ENCODE measurements around the gene RBM43. TPM values are rescaled to one million over a fixed set of nuclear protein-coding genes. Genes with fewer than 3 reads are reported as not detected.

The RBM43 gene
- total RNA-seq, 1 experiment from 2014 or later: 2.5 TPM

- Histone ChIP-seq H3K4me1 (ENCODE audit: insufficient read depth, low read length) (no peaks in the 10 kb centered on the region), H3F3A (ENCODE audit: low read length, unreplicated experiment) (no peaks in the 10 kb centered on the region), H3K9me3 (ENCODE audit: low read length) (no peaks in the 10 kb centered on the region), H3K27me3 (ENCODE audit: low read length) (no peaks in the 10 kb centered on the region), H4K20me1 (ENCODE audit: low read length) (no peaks in the 10 kb centered on the region), H3K4me2 (ENCODE audit: low read length) (no peak overlapping the region), H3K4me3 (ENCODE audit: low read length) (no peak overlapping the region), H3K27ac (ENCODE audit: low read length) (no peak overlapping the region), H2AFZ (ENCODE audit: low read length) (no peak overlapping the region), H3K9ac (ENCODE audit: low read length) (no peak overlapping the region), H3K79me2 (ENCODE audit: low read length) (peaks cover 9% of the 10 kb centered on the region; the same call in 1 of the 2 replicates), H3K9me2 (replicated peaks; ENCODE audit: low read length) (no peaks in the 10 kb centered on the region), H3K36me3 (ENCODE audit: low read depth, low read length) (no peaks in the 10 kb centered on the region)
- DNase-seq: no peak
- BruUV-seq (replicated peaks): no TSS peak
- ATAC-seq: no peak
- POLR2A ChIA-PET (ENCODE audit: unreplicated experiment): no interaction called here
- CTCF ChIA-PET: interaction anchor here (0.6 kb wide), 1 partner anchor 330 kb away, joined by 4 read pairs; no protein-coding TSS in a partner anchor
- intact Hi-C loops (cut with micrococcal nuclease): no loop called here
- no peak for TF ChIP-seq CTCF (conservative IDR thresholded peaks at IDR 0.05; ENCODE audit: low read depth, low read length)
- no peak for TF ChIP-seq EZH2 (IDR thresholded peaks at IDR 0.05; ENCODE audit: low read length, unreplicated experiment)
- no peak for TF ChIP-seq EZH2phosphoT487 (IDR thresholded peaks at IDR 0.05; ENCODE audit: borderline replicate concordance, low read length)
These were observed 20.7 kb upstream of the RBM43 start for GRCh38 chr2:151282401-151282800.

- Histone ChIP-seq H3K27me3 (ENCODE audit: low read length) (no peaks in the 10 kb centered on the region), H3K27ac (ENCODE audit: low read length) (no peak overlapping the region), H3K9me3 (ENCODE audit: low read length) (no peaks in the 10 kb centered on the region), H3F3A (ENCODE audit: low read length, unreplicated experiment) (no peaks in the 10 kb centered on the region), H4K20me1 (ENCODE audit: low read length) (no peaks in the 10 kb centered on the region), H3K36me3 (ENCODE audit: low read depth, low read length) (no peaks in the 10 kb centered on the region), H3K79me2 (ENCODE audit: low read length) (no peaks in the 10 kb centered on the region), H3K9ac (ENCODE audit: low read length) (no peak overlapping the region), H3K4me2 (ENCODE audit: low read length) (no peak overlapping the region), H3K4me1 (ENCODE audit: insufficient read depth, low read length) (no peaks in the 10 kb centered on the region), H3K4me3 (ENCODE audit: low read length) (no peak overlapping the region), H2AFZ (ENCODE audit: low read length) (no peak overlapping the region), H3K9me2 (replicated peaks; ENCODE audit: low read length) (no peaks in the 10 kb centered on the region)
- ATAC-seq: no peak
- ChIA-PET POLR2A (ENCODE audit: unreplicated experiment) (no interaction called here), CTCF (no interaction called here)
- no TSS peak for BruUV-seq (replicated peaks)
- no peak for DNase-seq
- TF ChIP-seq EZH2 (IDR thresholded peaks at IDR 0.05; ENCODE audit: low read length, unreplicated experiment): no peak
- no peak for TF ChIP-seq CTCF (conservative IDR thresholded peaks at IDR 0.05; ENCODE audit: low read depth, low read length)
- TF ChIP-seq EZH2phosphoT487 (IDR thresholded peaks at IDR 0.05; ENCODE audit: borderline replicate concordance, low read length): no peak
- intact Hi-C loops (cut with micrococcal nuclease): no loop called here
These were observed 18.6 kb upstream of the RBM43 start for GRCh38 chr2:151280271-151280670.

GRCh38 chr2:151278487-151278886 is 16.8 kb upstream of the RBM43 start:
- no peak for TF ChIP-seq EZH2phosphoT487 (IDR thresholded peaks at IDR 0.05; ENCODE audit: borderline replicate concordance, low read length)
- TF ChIP-seq CTCF (conservative IDR thresholded peaks at IDR 0.05; ENCODE audit: low read depth, low read length): no peak
- H3K4me3 ChIP-seq (ENCODE audit: low read length): no peak overlapping the region
- DNase-seq: no peak
- no peak overlapping the region for H2AFZ ChIP-seq (ENCODE audit: low read length)
- POLR2A ChIA-PET (ENCODE audit: unreplicated experiment): interaction anchor here (0.5 kb wide), 1 partner anchor 10 kb away, joined by 3 read pairs; no protein-coding TSS in a partner anchor
- H3K79me2 ChIP-seq (ENCODE audit: low read length): no peaks in the 10 kb centered on the region
- H3F3A ChIP-seq (ENCODE audit: low read length, unreplicated experiment): no peaks in the 10 kb centered on the region
- H3K9ac ChIP-seq (ENCODE audit: low read length): no peak overlapping the region
- H3K27ac ChIP-seq (ENCODE audit: low read length): no peak overlapping the region
- H3K36me3 ChIP-seq (ENCODE audit: low read depth, low read length): no peaks in the 10 kb centered on the region
- no peak for ATAC-seq
- H4K20me1 ChIP-seq (ENCODE audit: low read length): no peaks in the 10 kb centered on the region
- no TSS peak for BruUV-seq (replicated peaks)
- no peak overlapping the region for H3K4me2 ChIP-seq (ENCODE audit: low read length)
- no peaks in the 10 kb centered on the region for H3K9me2 ChIP-seq (replicated peaks; ENCODE audit: low read length)
- intact Hi-C loops (cut with micrococcal nuclease): no loop called here
- H3K9me3 ChIP-seq (ENCODE audit: low read length): no peaks in the 10 kb centered on the region
- no peaks in the 10 kb centered on the region for H3K4me1 ChIP-seq (ENCODE audit: insufficient read depth, low read length)
- no peaks in the 10 kb centered on the region for H3K27me3 ChIP-seq (ENCODE audit: low read length)
- CTCF ChIA-PET: no interaction called here

All from PC-3 (cell line).